ENCODE measurements around the gene DSG4.

DNA sequence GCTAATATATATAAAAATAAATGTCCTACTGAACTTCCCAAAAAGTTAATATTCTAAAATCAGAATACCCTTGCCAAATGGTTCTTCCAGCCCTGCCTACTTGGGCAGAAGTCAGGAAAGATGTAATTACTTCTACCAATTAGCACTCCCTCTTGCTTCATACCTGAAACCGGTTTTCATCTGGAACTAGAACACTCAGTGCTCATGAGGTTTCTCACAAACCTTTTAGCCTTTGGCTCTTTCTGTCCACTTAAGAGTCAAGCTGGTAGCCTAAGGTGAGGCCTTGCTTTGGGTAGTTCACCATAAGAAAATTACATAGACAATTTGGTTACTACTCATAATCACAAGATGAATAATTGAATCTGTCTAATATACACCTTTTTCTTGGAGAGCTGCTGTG, 75.0 kb downstream of the DSG4 start:
- peak in 1 of 2 donors; percentile 71 for TF ChIP-seq POLR2AphosphoS5 (IDR thresholded peaks at IDR 0.05; ENCODE audit: insufficient read depth in 1 of 2, low read depth in 1 of 2)
- TF ChIP-seq, protein P1, sequence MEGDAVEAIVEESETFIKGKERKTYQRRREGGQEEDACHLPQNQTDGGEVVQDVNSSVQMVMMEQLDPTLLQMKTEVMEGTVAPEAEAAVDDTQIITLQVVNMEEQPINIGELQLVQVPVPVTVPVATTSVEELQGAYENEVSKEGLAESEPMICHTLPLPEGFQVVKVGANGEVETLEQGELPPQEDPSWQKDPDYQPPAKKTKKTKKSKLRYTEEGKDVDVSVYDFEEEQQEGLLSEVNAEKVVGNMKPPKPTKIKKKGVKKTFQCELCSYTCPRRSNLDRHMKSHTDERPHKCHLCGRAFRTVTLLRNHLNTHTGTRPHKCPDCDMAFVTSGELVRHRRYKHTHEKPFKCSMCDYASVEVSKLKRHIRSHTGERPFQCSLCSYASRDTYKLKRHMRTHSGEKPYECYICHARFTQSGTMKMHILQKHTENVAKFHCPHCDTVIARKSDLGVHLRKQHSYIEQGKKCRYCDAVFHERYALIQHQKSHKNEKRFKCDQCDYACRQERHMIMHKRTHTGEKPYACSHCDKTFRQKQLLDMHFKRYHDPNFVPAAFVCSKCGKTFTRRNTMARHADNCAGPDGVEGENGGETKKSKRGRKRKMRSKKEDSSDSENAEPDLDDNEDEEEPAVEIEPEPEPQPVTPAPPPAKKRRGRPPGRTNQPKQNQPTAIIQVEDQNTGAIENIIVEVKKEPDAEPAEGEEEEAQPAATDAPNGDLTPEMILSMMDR (IDR thresholded peaks at IDR 0.05) = no peak
